ENCODE results near the gene CFAP69.

DNA sequence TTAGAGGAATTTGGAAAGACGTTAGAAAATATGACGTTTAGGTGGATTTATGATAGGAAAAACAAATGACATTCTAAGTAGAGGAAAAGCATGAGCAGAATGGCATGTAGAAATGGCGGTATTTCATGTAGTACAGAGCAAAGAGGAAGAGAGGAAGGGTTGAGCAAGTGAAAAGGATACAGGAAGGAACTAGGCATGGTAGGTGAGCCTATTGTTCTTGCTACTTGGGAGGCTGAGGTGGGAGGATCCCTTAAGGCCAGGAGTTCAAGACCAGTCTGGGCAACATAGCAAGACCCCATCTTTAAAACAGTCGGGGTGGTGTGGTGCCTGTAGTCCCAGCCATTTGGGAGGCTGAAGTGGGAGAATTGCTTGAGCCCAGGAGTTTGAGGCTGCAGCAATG is 102.8 kb downstream of the CFAP69 start:
- no peak for TF ChIP-seq RAD21 (conservative IDR thresholded peaks at IDR 0.05)
- no peak for TF ChIP-seq CTCF (IDR thresholded peaks at IDR 0.05; ENCODE audit: poor library complexity, severe bottlenecking)
